RWPE1 (cell line): Measurements from ENCODE around the gene CBX2.

Experiments
- CTCF ChIA-PET: fragments of 350-600 bp; sonication (Branson Sonifier 250); formaldehyde crosslinking; extraction: SDS; loops from one replicate; lab custom pipeline; 2021; lab: Yijun Ruan, JAX
- POLR2A ChIA-PET: fragments of 400-600 bp; formaldehyde crosslinking; extraction: SDS; loops from one replicate; lab custom pipeline; 2020; ENCODE audit warnings: antibody characterized with exemption; ENCODE audit not compliant: low non-redundant PET; lab: Yijun Ruan, JAX
- DNase-seq: peaks from one replicate; pipeline ENCODE4 v3.0.0; 2012; ENCODE audit warnings: low spot score
- H3K27ac ChIP-seq: fragments of 450-650 bp; 2 replicates; pipeline ENCODE4 v1.5.1; 2017
- TF ChIP-seq, protein P1 (sequence below): fragments of 450-650 bp; conservative IDR thresholded peaks from 2 replicates; pipeline ENCODE4 v1.5.1; 2017; ENCODE audit warnings: low read depth, mild to moderate bottlenecking

Gene CBX2

DNA sequence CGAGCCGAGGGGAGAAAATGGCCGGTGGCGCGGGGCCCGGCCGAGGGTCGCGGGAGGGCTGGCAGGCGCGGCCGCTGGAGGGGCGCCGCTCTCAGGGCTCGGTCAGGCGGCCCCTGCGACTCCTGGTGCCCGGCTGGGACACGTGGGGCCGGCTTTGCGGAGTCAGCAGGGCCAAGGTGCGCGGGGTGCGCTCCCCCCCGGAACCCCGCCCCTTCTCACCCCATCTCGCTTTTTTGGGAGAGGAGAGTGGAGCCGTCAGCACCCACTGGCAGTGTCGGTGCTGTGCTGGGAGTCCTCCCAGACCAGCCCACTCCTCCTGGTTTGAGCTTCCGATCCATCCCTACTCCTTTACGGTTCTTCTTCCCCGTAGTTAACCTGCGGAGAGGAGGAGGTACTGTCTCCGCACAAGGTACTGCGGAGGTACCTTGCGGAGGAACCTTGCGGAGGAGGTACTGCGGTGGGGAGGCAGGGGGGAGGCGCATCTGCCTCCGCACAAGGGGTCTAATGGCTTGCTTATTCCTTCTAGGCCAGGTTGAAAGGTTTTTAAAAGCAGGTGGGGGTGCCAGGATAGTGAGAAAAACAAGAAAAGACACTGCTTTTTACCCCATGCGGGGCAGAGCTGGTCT, 38.0 kb downstream of the CBX2 start:
- ChIA-PET POLR2A (no interaction called here), CTCF (no interaction called here)
- DNase-seq: no peak
- no peak overlapping the region for H3K27ac ChIP-seq
- TF ChIP-seq, protein P1, sequence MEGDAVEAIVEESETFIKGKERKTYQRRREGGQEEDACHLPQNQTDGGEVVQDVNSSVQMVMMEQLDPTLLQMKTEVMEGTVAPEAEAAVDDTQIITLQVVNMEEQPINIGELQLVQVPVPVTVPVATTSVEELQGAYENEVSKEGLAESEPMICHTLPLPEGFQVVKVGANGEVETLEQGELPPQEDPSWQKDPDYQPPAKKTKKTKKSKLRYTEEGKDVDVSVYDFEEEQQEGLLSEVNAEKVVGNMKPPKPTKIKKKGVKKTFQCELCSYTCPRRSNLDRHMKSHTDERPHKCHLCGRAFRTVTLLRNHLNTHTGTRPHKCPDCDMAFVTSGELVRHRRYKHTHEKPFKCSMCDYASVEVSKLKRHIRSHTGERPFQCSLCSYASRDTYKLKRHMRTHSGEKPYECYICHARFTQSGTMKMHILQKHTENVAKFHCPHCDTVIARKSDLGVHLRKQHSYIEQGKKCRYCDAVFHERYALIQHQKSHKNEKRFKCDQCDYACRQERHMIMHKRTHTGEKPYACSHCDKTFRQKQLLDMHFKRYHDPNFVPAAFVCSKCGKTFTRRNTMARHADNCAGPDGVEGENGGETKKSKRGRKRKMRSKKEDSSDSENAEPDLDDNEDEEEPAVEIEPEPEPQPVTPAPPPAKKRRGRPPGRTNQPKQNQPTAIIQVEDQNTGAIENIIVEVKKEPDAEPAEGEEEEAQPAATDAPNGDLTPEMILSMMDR: no peak

DNA sequence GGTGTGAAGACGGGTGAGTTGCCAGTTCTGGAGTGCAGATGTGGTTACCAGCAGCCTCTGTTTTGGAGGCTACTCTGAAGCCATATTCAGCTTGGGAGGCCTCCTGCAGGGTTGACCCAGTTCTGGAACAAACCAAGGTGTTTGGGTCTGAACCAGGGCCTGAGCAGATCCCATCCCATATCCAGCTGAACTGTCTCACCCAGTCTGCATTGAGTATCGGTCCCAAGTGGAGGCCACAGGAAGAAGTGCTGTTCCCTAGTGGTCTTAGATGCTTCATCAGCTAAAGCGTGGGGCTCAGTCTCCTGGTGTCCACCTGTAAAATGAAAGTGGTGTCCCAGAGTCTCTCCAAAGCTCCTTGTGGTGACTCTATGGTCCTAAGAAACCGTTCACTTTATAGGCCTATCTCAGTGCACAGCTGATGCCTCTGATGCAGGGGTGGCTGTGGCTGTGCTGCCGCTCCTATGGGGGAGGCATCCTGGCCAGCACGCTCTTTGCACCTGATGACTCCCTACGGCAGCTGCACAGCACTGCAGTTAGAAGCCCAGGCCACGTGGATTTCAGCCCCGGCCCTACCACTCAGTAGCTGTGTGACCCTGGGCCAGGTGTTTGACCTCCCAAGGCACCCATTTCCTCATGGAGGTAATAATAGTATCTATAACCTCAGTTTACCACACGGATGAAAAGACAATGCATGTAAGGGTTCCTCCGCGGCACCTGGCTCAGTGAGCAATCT, 40.2 kb downstream of the CBX2 start:
- TF ChIP-seq, protein P1: no peak
- ChIA-PET POLR2A (interaction anchor here (0.6 to 1.3 kb wide), 2 partner anchors 19 to 21 kb away, joined by 3 to 6 read pairs; partner anchors contain the start of gene CBX4), CTCF (interaction anchor here (0.9 kb wide), 1 partner anchor 98 kb away, joined by 3 read pairs; no protein-coding TSS in a partner anchor)
- no peak for DNase-seq
- no peak overlapping the region for H3K27ac ChIP-seq

DNA sequence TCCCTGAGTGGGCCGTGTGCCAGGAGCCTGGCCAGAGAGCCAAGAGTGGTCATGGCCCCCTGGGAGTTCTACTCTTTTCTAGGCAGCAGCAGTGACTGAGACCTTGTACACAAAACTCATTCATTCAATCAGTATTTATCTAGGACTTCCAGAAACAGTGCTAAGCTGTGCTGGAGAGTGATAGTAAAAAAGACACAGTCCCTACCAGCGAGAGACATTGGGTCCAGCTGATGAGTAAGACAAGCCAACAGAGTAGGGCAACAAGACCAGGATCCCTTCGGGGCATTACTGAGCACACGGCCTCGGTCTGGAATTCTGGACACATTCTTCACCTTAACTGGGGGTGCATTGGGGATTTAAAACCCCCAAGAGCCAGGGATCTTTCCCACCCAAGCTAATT, 41.1 kb downstream of the CBX2 start:
- no peak for DNase-seq
- TF ChIP-seq, protein P1: no peak
- CTCF ChIA-PET: no interaction called here
- no peak overlapping the region for H3K27ac ChIP-seq
- POLR2A ChIA-PET: no interaction called here

DNA sequence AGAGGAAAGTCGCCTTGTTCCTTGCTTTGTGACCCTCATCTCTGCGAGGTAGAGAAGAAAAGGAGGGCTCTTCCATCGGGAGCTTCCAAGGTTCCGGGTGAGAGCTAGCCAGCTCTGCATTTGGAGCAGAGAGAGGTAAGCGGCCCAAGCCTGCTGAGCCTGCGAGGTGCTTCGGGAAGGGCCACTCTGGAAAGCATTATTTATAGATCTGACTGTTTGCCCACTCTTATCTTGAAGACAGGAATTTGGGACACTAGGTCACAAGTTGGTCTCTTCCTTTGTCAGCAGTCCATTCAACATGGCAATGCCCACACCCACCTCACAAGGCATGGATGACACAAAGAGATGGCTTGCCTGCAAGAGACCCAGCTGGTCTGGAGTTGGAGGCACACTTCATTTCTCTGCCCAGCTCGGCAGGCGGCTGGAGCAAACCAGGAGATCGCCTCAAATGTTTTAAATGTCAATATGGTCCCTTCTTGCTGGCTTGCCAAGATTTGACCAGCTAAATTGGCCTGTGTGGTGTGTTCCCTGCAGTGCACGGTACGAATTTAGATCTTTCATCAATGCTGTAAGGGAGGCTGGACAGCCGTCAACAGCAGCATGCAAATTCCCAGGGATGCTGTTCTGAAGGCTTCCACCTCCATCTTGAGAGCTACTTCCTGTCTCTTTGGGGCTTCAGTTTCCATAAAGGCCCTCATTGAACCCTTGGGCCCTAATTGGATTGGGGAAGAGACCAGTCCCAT, 41.8 kb downstream of the CBX2 start:
- TF ChIP-seq, protein P1: no peak
- POLR2A ChIA-PET: no interaction called here
- DNase-seq: no peak
- CTCF ChIA-PET: interaction anchor here (1.1 kb wide), 1 partner anchor 16 kb away, joined by 3 read pairs; no protein-coding TSS in a partner anchor
- H3K27ac ChIP-seq: no peak overlapping the region

DNA sequence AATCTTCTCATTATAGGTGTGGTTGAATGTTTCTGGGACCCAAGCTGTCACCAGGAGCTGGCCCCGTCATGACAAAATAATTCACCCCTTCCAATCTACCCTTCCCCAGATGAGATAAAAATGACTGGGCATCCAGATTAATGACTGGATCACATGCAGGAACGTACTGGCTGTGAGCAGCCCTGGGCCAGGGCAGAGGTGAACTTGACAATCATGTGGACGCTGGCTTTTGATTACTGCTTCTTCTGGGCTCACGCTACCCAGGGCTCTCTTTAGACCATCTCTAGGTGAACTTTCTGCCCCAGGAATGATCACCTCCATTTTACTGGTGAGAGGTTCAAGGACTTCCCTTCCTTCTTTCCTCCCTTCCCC, 43.0 kb downstream of the CBX2 start:
- CTCF ChIA-PET: no interaction called here
- H3K27ac ChIP-seq: no peak overlapping the region
- POLR2A ChIA-PET: no interaction called here
- TF ChIP-seq, protein P1: no peak
- DNase-seq: no peak

DNA sequence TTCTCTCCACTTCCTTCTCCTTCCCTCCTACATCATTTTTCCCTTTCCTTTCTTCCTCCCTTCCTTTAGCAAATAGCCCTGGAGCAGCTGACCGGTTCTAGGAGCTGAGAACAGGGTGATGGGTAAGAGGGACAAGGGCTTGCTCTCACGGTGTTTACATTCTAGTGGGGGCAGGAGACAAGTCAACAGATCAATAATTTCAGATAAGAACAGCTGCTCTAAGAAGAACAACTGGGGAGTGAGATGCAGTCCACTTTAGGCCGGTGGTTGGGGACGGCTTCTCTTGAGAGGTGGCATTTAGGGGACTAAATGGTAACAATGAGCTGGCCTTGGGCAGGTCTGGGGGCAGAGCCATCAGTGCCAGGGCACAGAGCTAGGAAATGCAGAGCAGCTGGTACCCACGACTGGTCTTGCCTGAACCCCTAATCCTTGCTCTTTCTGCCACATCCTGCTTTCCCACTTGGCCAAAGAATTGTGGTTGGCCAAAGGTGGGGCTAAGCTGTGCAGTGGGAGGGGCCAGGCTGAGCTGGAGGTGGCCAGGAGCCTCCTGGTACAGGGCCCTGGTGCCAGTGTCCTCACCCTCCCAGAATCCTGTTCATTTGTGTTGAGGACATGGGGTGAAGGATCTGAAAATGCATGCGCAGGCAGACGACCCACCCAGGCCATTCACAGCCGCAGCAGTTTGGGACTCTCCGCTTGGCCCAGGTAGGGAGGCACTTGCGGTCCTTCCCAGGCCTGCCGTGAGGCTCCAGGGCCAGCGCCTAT, 43.6 kb downstream of the CBX2 start:
- TF ChIP-seq, protein P1: no peak
- ChIA-PET POLR2A (interaction anchor here (0.7 kb wide), 1 partner anchor 18 kb away, joined by 3 read pairs; the partner anchor contains the start of gene CBX4), CTCF (interaction anchor here (0.6 kb wide), 1 partner anchor 63 kb away, joined by 3 read pairs; no protein-coding TSS in a partner anchor)
- no peak for DNase-seq
- no peak overlapping the region for H3K27ac ChIP-seq
